A673 (cell line): Measurements from ENCODE around the gene TTF1. TPM values are rescaled to one million over a fixed set of nuclear protein-coding genes. Genes with fewer than 3 reads are reported as not detected.
A peak's percentile ranks its signal among the peaks of the same experiment; 100 is the strongest.

Experiments used
- BruUV-seq: library from RNA; stranded (reverse); fragments of 400-500 nt; replicated peaks from 2 replicates; lab custom pipeline; 2021; lab: Mats Ljungman, UMichigan
- CTCF ChIA-PET: fragments of 300-600 bp; sonication (Branson Sonifier 250); formaldehyde crosslinking; loops from one replicate; lab custom pipeline; 2022; ENCODE audit warnings: antibody characterized with exemption; lab: Charles Lee
- POLR2A ChIA-PET: fragments of 300-600 bp; sonication (Branson Sonifier 250); formaldehyde crosslinking; loops from one replicate; lab custom pipeline; 2022; ENCODE audit warnings: antibody characterized with exemption; ENCODE audit not compliant: low non-redundant PET; lab: Charles Lee
- DNase-seq: peaks from one replicate; pipeline ENCODE4 v3.0.0-alpha.2; 2015; ENCODE audit warnings: low spot score
- H3K27ac ChIP-seq: fragments of 200-600 bp; sonication (generic); 2 replicates; pipeline ENCODE4 v1.5.1; 2016; ENCODE audit warnings: mixed run types, low read depth, mild to moderate bottlenecking, mixed read lengths, antibody characterized with exemption, low read length; ENCODE audit not compliant: poor library complexity, severe bottlenecking
- H3K27me3 ChIP-seq: fragments of 200-600 bp; sonication (generic); replicated peaks from 2 replicates; pipeline ENCODE4 v1.6.1; 2017; ENCODE audit warnings: mixed run types, low read depth, mild to moderate bottlenecking, mixed read lengths, antibody characterized with exemption, low read length; ENCODE audit not compliant: insufficient read depth, poor library complexity
- H3K36me3 ChIP-seq: fragments of 200-600 bp; sonication (generic); 2 replicates; pipeline ENCODE4 v1.6.1; 2016; ENCODE audit warnings: mixed run types, mild to moderate bottlenecking, mixed read lengths, antibody characterized with exemption, low read length; ENCODE audit not compliant: insufficient read depth, poor library complexity, severe bottlenecking
- H3K4me1 ChIP-seq: fragments of 200-600 bp; sonication (generic); 2 replicates; pipeline ENCODE4 v1.6.1; 2017; ENCODE audit warnings: mixed run types, mild to moderate bottlenecking, mixed read lengths, antibody characterized with exemption, low read length; ENCODE audit not compliant: insufficient read depth, poor library complexity, severe bottlenecking
- H3K4me3 ChIP-seq: fragments of 200-600 bp; sonication (generic); 2 replicates; pipeline ENCODE4 v1.5.1; 2016; ENCODE audit warnings: low read depth, mixed run types, mild to moderate bottlenecking, mixed read lengths, low read length; ENCODE audit not compliant: poor library complexity, severe bottlenecking
- H3K9me3 ChIP-seq: fragments of 200-600 bp; sonication (generic); 2 replicates; pipeline ENCODE4 v1.6.1; 2016; ENCODE audit warnings: mixed run types, low read depth, mild to moderate bottlenecking, mixed read lengths, antibody characterized with exemption, low read length; ENCODE audit not compliant: poor library complexity, severe bottlenecking
- CTCF ChIP-seq: fragments of 300-800, 200-600 bp; sonication (generic); conservative IDR thresholded peaks from 2 replicates; pipeline ENCODE4 v1.5.1; 2017; ENCODE audit warnings: low read depth, mild to moderate bottlenecking, antibody characterized with exemption, low read length, moderate library complexity, mixed read lengths
- EZH2 ChIP-seq: fragments of 200-600 bp; sonication (generic); IDR thresholded peaks from 2 replicates; pipeline ENCODE4 v1.6.1; 2017; ENCODE audit warnings: borderline replicate concordance, low read depth, mild to moderate bottlenecking, mixed read lengths, antibody characterized with exemption, low read length; ENCODE audit not compliant: poor library complexity, severe bottlenecking
- intact Hi-C: fragments of 100-400 bp; cut with micrococcal nuclease; formaldehyde crosslinking; loops from one replicate; pipeline ENCODE4 v1.10.0; 2022; ENCODE audit not compliant: unreplicated experiment
- total RNA-seq: library from RNA; stranded (reverse); gene quantifications from 2 replicates; pipeline ENCODE4 v1.2.3, GENCODE V29; 2021

Gene TTF1
- total RNA-seq, 1 experiment from 2014 or later, result 27.5 TPM

- Histone ChIP-seq H3K27me3 (no peaks in the 10 kb centered on the region), H3K9me3 (no peaks in the 10 kb centered on the region), H3K4me1 (peaks cover 7% of the 10 kb centered on the region), H3K27ac (no peak overlapping the region), H3K36me3 (peaks cover 12% of the 10 kb centered on the region), H3K4me3 (no peak overlapping the region)
- DNase-seq, result peak; percentile 67
- ChIA-PET POLR2A (no interaction called here), CTCF (interaction anchor here (0.9 kb wide), 1 partner anchor 136 kb away, joined by 3 read pairs; no protein-coding TSS in a partner anchor)
- intact Hi-C loops, result no loop called here
- no TSS peak for BruUV-seq
- TF ChIP-seq EZH2, result no peak
- TF ChIP-seq CTCF, result no peak
Observed at GRCh38 chr9:132372177-132373095, 34.2 kb downstream of the TTF1 start.

DNA sequence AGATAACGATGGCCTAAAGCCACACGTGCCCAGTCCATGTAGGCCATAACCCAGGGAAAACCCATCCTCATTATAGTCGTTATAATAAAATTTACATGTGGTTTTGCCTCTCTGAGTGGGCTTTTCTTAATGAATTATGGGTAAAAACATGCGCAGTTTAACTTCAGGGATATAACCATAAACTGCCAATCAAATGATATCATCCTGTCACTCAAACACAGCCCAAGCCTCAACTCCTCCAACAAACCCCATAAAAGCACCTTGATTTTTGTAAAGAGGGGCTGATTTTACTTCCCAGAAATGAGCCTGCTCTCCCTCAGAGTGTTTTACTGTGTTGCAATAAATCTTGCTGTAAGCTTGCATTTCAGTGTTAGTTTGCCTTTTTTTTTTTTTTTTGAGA, 36.0 kb downstream of the TTF1 start:
- ChIA-PET POLR2A (no interaction called here), CTCF (no interaction called here)
- Histone ChIP-seq H3K27ac (no peak overlapping the region), H3K4me1 (peaks cover 7% of the 10 kb centered on the region), H3K9me3 (no peaks in the 10 kb centered on the region), H3K27me3 (no peaks in the 10 kb centered on the region), H3K4me3 (no peak overlapping the region), H3K36me3 (no peaks in the 10 kb centered on the region)
- BruUV-seq, result no TSS peak
- intact Hi-C loops, result no loop called here
- DNase-seq, result no peak
- no peak for TF ChIP-seq CTCF
- TF ChIP-seq EZH2, result no peak

- no peaks in the 10 kb centered on the region for H3K36me3 ChIP-seq
- no TSS peak for BruUV-seq
- H3K27ac ChIP-seq, result no peak overlapping the region
- intact Hi-C loops, result no loop called here
- H3K27me3 ChIP-seq, result no peaks in the 10 kb centered on the region
- TF ChIP-seq CTCF (no peak), EZH2 (no peak)
- POLR2A ChIA-PET, result no interaction called here
- peaks cover 7% of the 10 kb centered on the region for H3K4me1 ChIP-seq
- CTCF ChIA-PET, result no interaction called here
- H3K9me3 ChIP-seq, result no peaks in the 10 kb centered on the region
- no peak for DNase-seq
- H3K4me3 ChIP-seq, result no peak overlapping the region
Observed at GRCh38 chr9:132369421-132369820, 37.2 kb downstream of the TTF1 start.
